Glutamatergic neuron (in vitro differentiated cells): Measurements from ENCODE around the gene ELAVL3. TPM values are rescaled to one million over a fixed set of nuclear protein-coding genes. Genes with fewer than 3 reads are reported as not detected.
A peak's percentile ranks its signal among the peaks of the same experiment; 100 is the strongest.

Source experiments
- DNase-seq: peaks from one replicate; pipeline ENCODE4 v3.0.0; 2022
- H3K27ac Mint-ChIP-seq: one replicate; pipeline ENCODE4 v1.8.0; 2020; ENCODE audit warnings: mild to moderate bottlenecking, mixed read lengths, inconsistent platforms; ENCODE audit not compliant: unreplicated experiment
- H3K27me3 Mint-ChIP-seq: one replicate; pipeline ENCODE4 v1.8.0; 2020; ENCODE audit warnings: mild to moderate bottlenecking, moderate library complexity, mixed read lengths, inconsistent platforms; ENCODE audit not compliant: unreplicated experiment
- H3K36me3 Mint-ChIP-seq: one replicate; pipeline ENCODE4 v1.8.0; 2020; ENCODE audit warnings: mild to moderate bottlenecking, mixed read lengths, inconsistent platforms; ENCODE audit not compliant: unreplicated experiment
- H3K4me1 Mint-ChIP-seq: one replicate; pipeline ENCODE4 v1.8.0; 2020; ENCODE audit warnings: mild to moderate bottlenecking, low read depth, mixed read lengths, inconsistent platforms; ENCODE audit not compliant: unreplicated experiment
- H3K4me3 Mint-ChIP-seq: one replicate; pipeline ENCODE4 v1.8.0; 2020; ENCODE audit warnings: mild to moderate bottlenecking, mixed read lengths, inconsistent platforms; ENCODE audit not compliant: unreplicated experiment
- H3K9me3 Mint-ChIP-seq: one replicate; pipeline ENCODE4 v1.8.0; 2020; ENCODE audit warnings: mild to moderate bottlenecking, moderate library complexity, mixed read lengths, inconsistent platforms; ENCODE audit not compliant: unreplicated experiment
- total RNA-seq: library from RNA; stranded (reverse); fragmentation: NEBNext Ultra II Directional; extraction: Animal tissue kit (Norgen Biotek cat#: 25700); gene quantifications from one replicate; pipeline ENCODE4 v1.2.1, GENCODE V29; 2021; ENCODE audit not compliant: unreplicated experiment
- TF ChIP-seq, protein P1 (sequence below): fragments of 200-600 bp; sonication (generic); IDR thresholded peaks from one replicate; pipeline ENCODE4 v1.5.0; 2021; ENCODE audit not compliant: partially characterized antibody, unreplicated experiment

ELAVL3 gene
- total RNA-seq, 1 donor from 2014 or later = 633 TPM

DNA sequence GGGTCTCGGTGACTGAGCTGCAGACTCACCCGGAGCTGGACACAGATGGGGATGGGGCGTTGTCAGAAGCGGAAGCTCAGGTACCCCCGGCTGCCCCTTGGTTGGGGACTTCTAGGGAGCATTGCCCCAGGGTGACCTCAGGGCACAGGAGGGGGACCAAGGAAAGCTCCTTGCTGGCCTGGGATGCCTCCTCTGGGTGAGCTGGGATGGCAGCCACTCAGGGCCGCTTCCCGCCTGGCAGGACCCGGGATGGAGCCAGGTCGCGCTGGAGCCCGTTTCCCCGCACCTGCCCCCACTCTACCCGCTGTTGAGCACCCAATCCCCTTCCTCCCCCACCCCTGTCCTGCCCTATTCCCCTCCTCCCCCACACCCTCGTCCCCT is 34.6 kb downstream of the ELAVL3 start:
- Mint-ChIP-seq H3K27ac (peak overlapping the region; percentile 87), H3K4me3 (no peak overlapping the region), H3K27me3 (peaks cover 2% of the 10 kb centered on the region), H3K4me1 (peaks cover 6% of the 10 kb centered on the region), H3K9me3 (peaks cover 9% of the 10 kb centered on the region), H3K36me3 (no peaks in the 10 kb centered on the region)
- TF ChIP-seq, protein P1, sequence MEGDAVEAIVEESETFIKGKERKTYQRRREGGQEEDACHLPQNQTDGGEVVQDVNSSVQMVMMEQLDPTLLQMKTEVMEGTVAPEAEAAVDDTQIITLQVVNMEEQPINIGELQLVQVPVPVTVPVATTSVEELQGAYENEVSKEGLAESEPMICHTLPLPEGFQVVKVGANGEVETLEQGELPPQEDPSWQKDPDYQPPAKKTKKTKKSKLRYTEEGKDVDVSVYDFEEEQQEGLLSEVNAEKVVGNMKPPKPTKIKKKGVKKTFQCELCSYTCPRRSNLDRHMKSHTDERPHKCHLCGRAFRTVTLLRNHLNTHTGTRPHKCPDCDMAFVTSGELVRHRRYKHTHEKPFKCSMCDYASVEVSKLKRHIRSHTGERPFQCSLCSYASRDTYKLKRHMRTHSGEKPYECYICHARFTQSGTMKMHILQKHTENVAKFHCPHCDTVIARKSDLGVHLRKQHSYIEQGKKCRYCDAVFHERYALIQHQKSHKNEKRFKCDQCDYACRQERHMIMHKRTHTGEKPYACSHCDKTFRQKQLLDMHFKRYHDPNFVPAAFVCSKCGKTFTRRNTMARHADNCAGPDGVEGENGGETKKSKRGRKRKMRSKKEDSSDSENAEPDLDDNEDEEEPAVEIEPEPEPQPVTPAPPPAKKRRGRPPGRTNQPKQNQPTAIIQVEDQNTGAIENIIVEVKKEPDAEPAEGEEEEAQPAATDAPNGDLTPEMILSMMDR = no peak
- DNase-seq = no peak

DNA sequence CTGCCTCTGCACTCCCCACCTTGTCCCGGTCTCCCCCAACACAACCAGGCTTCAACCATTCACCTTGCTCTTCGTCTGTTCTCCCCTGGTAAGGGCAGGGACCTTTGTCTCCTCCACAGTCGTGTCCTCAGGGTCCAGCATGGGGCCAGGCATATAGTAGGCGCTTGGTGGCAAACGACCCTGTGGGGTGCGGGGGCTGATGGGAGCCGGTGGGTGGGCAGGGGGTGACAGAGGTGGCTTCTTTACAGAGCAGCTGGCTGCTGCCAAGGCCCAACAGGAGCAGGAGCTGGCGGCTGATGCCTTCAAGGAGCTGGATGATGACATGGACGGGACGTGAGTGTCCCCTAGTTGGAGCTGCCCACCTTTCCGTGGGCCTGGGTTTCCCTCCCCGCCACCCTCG is 35.7 kb downstream of the ELAVL3 start:
- peak overlapping the region; percentile 73 for H3K27ac Mint-ChIP-seq
- H3K4me1 Mint-ChIP-seq = peaks cover 10% of the 10 kb centered on the region
- no peak for DNase-seq
- no peak overlapping the region for H3K4me3 Mint-ChIP-seq
- H3K9me3 Mint-ChIP-seq = peaks cover 3% of the 10 kb centered on the region
- no peaks in the 10 kb centered on the region for H3K27me3 Mint-ChIP-seq
- H3K36me3 Mint-ChIP-seq = no peaks in the 10 kb centered on the region
- TF ChIP-seq, protein P1 = no peak

DNA sequence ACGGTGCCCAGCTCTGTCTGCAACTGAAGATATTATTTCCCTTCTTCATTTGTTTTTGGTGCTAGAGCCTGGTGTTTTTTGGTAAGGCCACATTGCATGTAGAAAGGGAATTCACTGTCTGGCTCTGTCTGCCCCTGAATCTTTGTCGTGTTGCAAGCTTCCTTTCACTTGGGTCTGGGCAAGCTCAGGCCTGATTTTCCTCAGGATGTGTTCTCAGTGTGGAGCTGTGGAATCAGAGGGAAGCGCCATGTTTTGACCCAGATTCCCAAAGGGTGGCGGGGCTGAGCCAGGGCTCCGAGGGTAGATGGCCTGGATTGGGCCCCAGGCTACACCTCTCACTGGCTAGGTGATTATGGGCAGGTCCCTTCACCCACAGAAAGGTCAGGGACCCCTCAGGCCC is 36.8 kb downstream of the ELAVL3 start:
- Mint-ChIP-seq H3K4me3 (no peak overlapping the region), H3K27ac (peak overlapping the region; percentile 64), H3K9me3 (peaks cover 3% of the 10 kb centered on the region), H3K27me3 (no peaks in the 10 kb centered on the region), H3K36me3 (no peaks in the 10 kb centered on the region), H3K4me1 (peaks cover 10% of the 10 kb centered on the region)
- no peak for DNase-seq
- TF ChIP-seq, protein P1 = no peak

DNA sequence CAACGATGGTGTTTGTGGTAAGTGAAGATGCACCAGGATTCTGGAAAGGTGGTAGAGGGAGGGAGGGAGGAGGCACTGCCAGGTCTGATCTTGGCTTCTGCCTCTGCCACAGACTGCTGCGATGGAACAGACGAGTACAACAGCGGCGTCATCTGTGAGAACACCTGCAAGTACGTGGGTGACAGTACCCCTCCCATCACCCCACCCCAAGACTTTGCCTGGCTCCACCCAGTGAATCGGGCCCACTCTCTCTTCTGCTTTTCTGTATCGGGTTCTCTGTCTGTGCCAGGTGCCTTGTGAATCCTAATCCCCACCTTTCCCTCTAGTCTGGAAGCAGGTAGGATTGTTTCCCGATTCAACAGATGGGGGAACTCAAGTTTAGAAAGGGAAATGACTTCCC is 42.9 kb downstream of the ELAVL3 start:
- peak overlapping the region; percentile 74 for H3K4me3 Mint-ChIP-seq
- H3K27me3 Mint-ChIP-seq = peaks cover 5% of the 10 kb centered on the region
- TF ChIP-seq, protein P1 = no peak
- H3K36me3 Mint-ChIP-seq = no peaks in the 10 kb centered on the region
- no peak overlapping the region for H3K27ac Mint-ChIP-seq
- H3K4me1 Mint-ChIP-seq = peaks cover 11% of the 10 kb centered on the region
- H3K9me3 Mint-ChIP-seq = peaks cover 3% of the 10 kb centered on the region
- DNase-seq = no peak

DNA sequence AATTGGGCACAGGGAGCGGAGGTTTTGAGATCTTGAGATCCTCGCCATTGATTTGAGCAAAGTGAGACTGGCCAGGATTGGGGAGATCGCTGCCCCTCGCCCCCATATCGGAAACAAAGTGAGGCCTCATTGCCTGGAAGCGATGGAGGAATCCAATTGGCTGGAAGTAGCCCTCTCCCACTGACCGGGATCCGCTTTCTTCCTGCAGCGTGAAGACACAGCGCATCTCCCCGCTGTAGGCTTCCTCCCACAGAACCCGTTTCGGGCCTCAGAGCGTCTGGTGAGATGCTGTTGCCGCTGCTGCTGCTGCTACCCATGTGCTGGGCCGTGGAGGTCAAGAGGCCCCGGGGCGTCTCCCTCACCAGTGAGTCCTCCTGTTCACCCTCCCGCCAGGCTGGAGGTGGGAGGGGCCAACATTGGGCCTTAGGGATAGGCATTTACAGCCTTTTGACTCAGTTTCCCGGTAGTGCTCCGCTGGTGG is 45.0 kb downstream of the ELAVL3 start:
- Mint-ChIP-seq H3K27me3 (peaks cover 5% of the 10 kb centered on the region), H3K27ac (peak overlapping the region; percentile 97), H3K36me3 (no peaks in the 10 kb centered on the region), H3K4me3 (peak overlapping the region; percentile 100), H3K9me3 (peaks cover 3% of the 10 kb centered on the region), H3K4me1 (peaks cover 6% of the 10 kb centered on the region)
- peak; percentile 32 for DNase-seq
- TF ChIP-seq, protein P1 = no peak
